OCI-M2 (cell line): ENCODE data around the gene PCDHB14.
"Not testable (repeated sequence)": the region's sequence is repeated elsewhere in the genome, so short reads cannot be mapped to it uniquely, and the experiment has no call there.

Source experiments
- DNase-seq: peaks from one replicate; lab custom pipeline; 2025; ENCODE audit not compliant: unreplicated experiment; lab: John Stamatoyannopoulos, UW

PCDHB14 gene

GRCh38 chr5:141223112-141223783 is at the start of gene PCDHB14:
PCDHB14 (plus strand) TSS chr5:141223343; CDS start chr5:141223506, 163 bp downstream.
- DNase-seq: no peak

GRCh38 chr5:141174291-141175104 is 48.6 kb upstream of the PCDHB14 start:
- not testable (repeated sequence) for DNase-seq

- DNase-seq: no peak
These were observed 47.2 kb upstream of the PCDHB14 start for GRCh38 chr5:141175933-141176332.

- not testable (repeated sequence) for DNase-seq
These were observed 45.5 kb upstream of the PCDHB14 start, which contains the start of gene PCDHB8 for GRCh38 chr5:141177577-141178191. PCDHB8 (plus strand) TSS chr5:141177790; CDS start chr5:141178035, 245 bp downstream.

- not testable (repeated sequence) for DNase-seq
These were observed 43.8 kb upstream of the PCDHB14 start for GRCh38 chr5:141179371-141179770.

- not testable (repeated sequence) for DNase-seq
These were observed 43.3 kb upstream of the PCDHB14 start for GRCh38 chr5:141179876-141180275.

- DNase-seq: no peak
These were observed 42.8 kb upstream of the PCDHB14 start for GRCh38 chr5:141180313-141180712.

- DNase-seq: no peak
These were observed 40.9 kb upstream of the PCDHB14 start, which contains the start of gene PCDHB16 for GRCh38 chr5:141182248-141182647. PCDHB16 (plus strand) TSS chr5:141182387; CDS start chr5:141182560, 173 bp downstream.

- DNase-seq: not testable (repeated sequence)
These were observed 38.9 kb upstream of the PCDHB14 start for GRCh38 chr5:141184117-141184855.

- DNase-seq: no peak
These were observed 36.1 kb upstream of the PCDHB14 start, which contains the start of gene PCDHB9 for GRCh38 chr5:141186897-141187512. PCDHB9 (plus strand) TSS chr5:141187161; CDS start chr5:141187319, 158 bp downstream.

- DNase-seq: not testable (repeated sequence)
These were observed 34.5 kb upstream of the PCDHB14 start for GRCh38 chr5:141188682-141189081.

- DNase-seq: not testable (repeated sequence)
These were observed 34.0 kb upstream of the PCDHB14 start for GRCh38 chr5:141189131-141189530.

- no peak for DNase-seq
These were observed 30.9 kb upstream of the PCDHB14 start, which contains the start of gene PCDHB10 for GRCh38 chr5:141192110-141192725. PCDHB10 (plus strand) TSS chr5:141192353; CDS start chr5:141192553, 200 bp downstream.

GRCh38 chr5:141194332-141194731 is 28.8 kb upstream of the PCDHB14 start:
- not testable (repeated sequence) for DNase-seq

- DNase-seq: no peak
These were observed 26.8 kb upstream of the PCDHB14 start for GRCh38 chr5:141196363-141196762.

GRCh38 chr5:141199359-141200235 is 23.5 kb upstream of the PCDHB14 start, which contains the start of gene PCDHB11:
PCDHB11 (plus strand) TSS chr5:141199627; CDS start chr5:141199775, 148 bp downstream.
- peak; percentile 51 for DNase-seq

GRCh38 chr5:141201126-141201525 is 22.0 kb upstream of the PCDHB14 start:
- not testable (repeated sequence) for DNase-seq

GRCh38 chr5:141201646-141202045 is 21.5 kb upstream of the PCDHB14 start:
- DNase-seq: not testable (repeated sequence)
